PC-3 (cell line): ENCODE data around the gene ZFP36.

Experiments used
- CTCF ChIP-seq: fragments of 300-600 bp; sonication (generic); conservative IDR thresholded peaks from 2 replicates; pipeline ENCODE4 v1.5.1; 2017; ENCODE audit warnings: antibody characterized with exemption, low read depth, mild to moderate bottlenecking, low read length
- EZH2 ChIP-seq: fragments of 300-600 bp; sonication (generic); IDR thresholded peaks from one replicate; pipeline ENCODE4 v1.6.1; 2017; ENCODE audit warnings: antibody characterized with exemption, mild to moderate bottlenecking, low read length; ENCODE audit not compliant: unreplicated experiment

- TF ChIP-seq CTCF (no peak), EZH2 (no peak)
Measured at GRCh38 chr19:39444598-39445195, 38.0 kb downstream of the ZFP36 start.
